Placental epithelial cell (primary cell): ENCODE data around the gene TMEM214. TPM values are rescaled to one million over a fixed set of nuclear protein-coding genes. Genes with fewer than 3 reads are reported as not detected.

Experiments used
- total RNA-seq: library from RNA; depleted of rRNA; stranded (reverse); fragments of >200 nt; gene quantifications from 2 replicates; pipeline ENCODE4 v1.2.3, GENCODE V29; 2012

The TMEM214 gene
- 68.0 and 78.1 TPM in 2 replicates for total RNA-seq

GRCh38 chr2:27032495-27033252 lies at the start of gene TMEM214:
TSS of gene TMEM214 (plus strand) at chr2:27032965. CDS start at chr2:27033016, 51 bp downstream.

GRCh38 chr2:27050996-27051901 lies 18.5 kb downstream of the TMEM214 start, which contains the start of gene AGBL5:
TSS of gene AGBL5 (plus strand) at chr2:27051668. CDS start at chr2:27052959, 1,291 bp downstream.

GRCh38 chr2:27071277-27071989 lies 38.7 kb downstream of the TMEM214 start, which contains the start of gene OST4:
TSS of gene OST4 (minus strand) at chr2:27071654.

GRCh38 chr2:27078267-27079194 lies 45.8 kb downstream of the TMEM214 start, which contains the start of gene EMILIN1:
TSS of gene EMILIN1 (plus strand) at chr2:27078615. CDS start at chr2:27079066, 451 bp downstream.

GRCh38 chr2:27086724-27087593 lies 54.2 kb downstream of the TMEM214 start, which contains the start of gene KHK:
TSS of gene KHK (plus strand) at chr2:27086772. CDS start at chr2:27087260, 488 bp downstream.

Other genes starting within 250 kb of the TMEM214 start
- 1.6 and 2.7 TPM in 2 replicates for gene CENPA, start 246.9 kb upstream of the TMEM214 start, total RNA-seq
- gene DPYSL5, start 184.8 kb upstream of the TMEM214 start, total RNA-seq, result not detected in 2 replicates
- gene MAPRE3, start 62.3 kb upstream of the TMEM214 start, total RNA-seq, result 1.3 and 2.0 TPM in 2 replicates
- gene AGBL5, start 18.7 kb downstream of the TMEM214 start, total RNA-seq, result 39.6 and 41.2 TPM in 2 replicates
- gene OST4, start 38.7 kb downstream of the TMEM214 start, total RNA-seq, result 217 and 424 TPM in 2 replicates
- gene EMILIN1, start 45.6 kb downstream of the TMEM214 start, total RNA-seq, result 5.2 and 24.7 TPM in 2 replicates
- under 0.01 TPM in 1 of 2 replicates, not detected in the other for gene KHK, start 53.8 kb downstream of the TMEM214 start, total RNA-seq
- gene CGREF1, start 86.2 kb downstream of the TMEM214 start, total RNA-seq, result under 0.01 and 0.33 TPM in 2 replicates
- gene ABHD1, start 90.8 kb downstream of the TMEM214 start, total RNA-seq, result not detected in 2 replicates
- gene PREB, start 101.7 kb downstream of the TMEM214 start, total RNA-seq, result 44.4 and 75.3 TPM in 2 replicates
- gene PRR30, start 106.4 kb downstream of the TMEM214 start, total RNA-seq, result not detected in 2 replicates
- gene TCF23, start 116.0 kb downstream of the TMEM214 start, total RNA-seq, result not detected in 2 replicates
- 197 and 201 TPM in 2 replicates for gene ATRAID, start 179.1 kb downstream of the TMEM214 start, total RNA-seq
- 174 and 243 TPM in 2 replicates for gene SLC5A6, start 179.3 kb downstream of the TMEM214 start, total RNA-seq
- gene CAD, start 184.4 kb downstream of the TMEM214 start, total RNA-seq, result 46.3 and 52.6 TPM in 2 replicates
- gene SLC30A3, start 230.1 kb downstream of the TMEM214 start, total RNA-seq, result 0.11 TPM in 1 of 2 replicates, not detected in the other
- gene DNAJC5G, start 242.5 kb downstream of the TMEM214 start, total RNA-seq, result not detected in 2 replicates
- gene TRIM54, start 249.5 kb downstream of the TMEM214 start, total RNA-seq, result not detected in 2 replicates